GM19035 (cell line): ENCODE measurements around the gene HMX3.
"Not testable (repeated sequence)": the region's sequence is repeated elsewhere in the genome, so short reads cannot be mapped to it uniquely, and the experiment has no call there.

Experiments
- ATAC-seq: cut with Tn5 transposase; IDR thresholded peaks from one replicate; pipeline ENCODE4 v1.9.1; 2021; ENCODE audit not compliant: unreplicated experiment

HMX3 gene

GRCh38 chr10:123166618-123167017 is 30.8 kb downstream of the HMX3 start:
- ATAC-seq = no peak

GRCh38 chr10:123170961-123171360 is 35.2 kb downstream of the HMX3 start:
- no peak for ATAC-seq

GRCh38 chr10:123171616-123172015 is 35.8 kb downstream of the HMX3 start:
- ATAC-seq = not testable (repeated sequence)

GRCh38 chr10:123175389-123176387 is 39.9 kb downstream of the HMX3 start:
- no peak for ATAC-seq

- ATAC-seq = not testable (repeated sequence)
Measured at GRCh38 chr10:123178390-123178789, 42.6 kb downstream of the HMX3 start.

- no peak for ATAC-seq
Measured at GRCh38 chr10:123180101-123181090, 44.6 kb downstream of the HMX3 start.

- no peak for ATAC-seq
Measured at GRCh38 chr10:123183724-123184123, 48.0 kb downstream of the HMX3 start.

- no peak for ATAC-seq
Measured at GRCh38 chr10:123187781-123188180, 52.0 kb downstream of the HMX3 start.
